Hematopoietic multipotent progenitor cell treated with erythropoietin and hydrocortisone succinate and interleukin-3 and kit ligand, for 15 days (in vitro differentiated cells): ENCODE data around the gene EBF3.

ENCODE experiments used
- DNase-seq: peaks from one replicate; pipeline ENCODE4 v3.0.0-alpha.2; 2015; ENCODE audit warnings: low spot score

EBF3 gene

GRCh38 chr10:129959544-129960480 is 4.3 kb downstream of the EBF3 start:
- DNase-seq: no peak

- DNase-seq: no peak
Measured at GRCh38 chr10:129958629-129959543, 5.2 kb downstream of the EBF3 start.

- no peak for DNase-seq
Measured at GRCh38 chr10:129958148-129958628, 5.9 kb downstream of the EBF3 start.

GRCh38 chr10:129956876-129957673 is 7.0 kb downstream of the EBF3 start:
- DNase-seq: no peak

GRCh38 chr10:129956286-129956670 is 7.8 kb downstream of the EBF3 start:
- DNase-seq: no peak

- no peak for DNase-seq
Measured at GRCh38 chr10:129955601-129956285, 8.3 kb downstream of the EBF3 start.

- no peak for DNase-seq
Measured at GRCh38 chr10:129954492-129955315, 9.4 kb downstream of the EBF3 start.

GRCh38 chr10:129953119-129954051 is 10.7 kb downstream of the EBF3 start:
- no peak for DNase-seq

- DNase-seq: no peak
Measured at GRCh38 chr10:129952378-129953118, 11.5 kb downstream of the EBF3 start.

- DNase-seq: no peak
Measured at GRCh38 chr10:129951970-129952265, 12.2 kb downstream of the EBF3 start.

GRCh38 chr10:129951101-129951969 is 12.7 kb downstream of the EBF3 start:
- no peak for DNase-seq

- no peak for DNase-seq
Measured at GRCh38 chr10:129950676-129951075, 13.4 kb downstream of the EBF3 start.

- DNase-seq: no peak
Measured at GRCh38 chr10:129949891-129950291, 14.2 kb downstream of the EBF3 start.

GRCh38 chr10:129949411-129949810 is 14.7 kb downstream of the EBF3 start:
- no peak for DNase-seq

GRCh38 chr10:129946859-129947258 is 17.2 kb downstream of the EBF3 start:
- DNase-seq: no peak

GRCh38 chr10:129945941-129946760 is 17.9 kb downstream of the EBF3 start:
- DNase-seq: no peak

GRCh38 chr10:129945526-129945925 is 18.5 kb downstream of the EBF3 start:
- DNase-seq: no peak
